Nephron progenitor cell (in vitro differentiated cells): Measurements from ENCODE around the gene MEAK7.
A peak's percentile ranks its signal among the peaks of the same experiment; 100 is the strongest.

Experiments
- DNase-seq: peaks from one replicate; pipeline ENCODE4 v3.0.0; 2021
- H3K27ac Mint-ChIP-seq: 2 replicates; pipeline ENCODE4 v1.8.0; 2021; ENCODE audit warnings: mild to moderate bottlenecking, moderate library complexity, mixed read lengths
- H3K27me3 Mint-ChIP-seq: 2 replicates; pipeline ENCODE4 v1.8.0; 2021; ENCODE audit warnings: mild to moderate bottlenecking, low read depth, mixed read lengths; ENCODE audit not compliant: poor library complexity
- H3K36me3 Mint-ChIP-seq: 2 replicates; pipeline ENCODE4 v1.8.0; 2021; ENCODE audit warnings: low read depth, mixed read lengths
- H3K4me1 Mint-ChIP-seq: 2 replicates; pipeline ENCODE4 v1.8.0; 2021; ENCODE audit warnings: mixed read lengths
- H3K4me3 Mint-ChIP-seq: 2 replicates; pipeline ENCODE4 v1.8.0; 2021; ENCODE audit warnings: mild to moderate bottlenecking, moderate library complexity, mixed read lengths
- H3K9me3 Mint-ChIP-seq: 2 replicates; pipeline ENCODE4 v1.8.0; 2021; ENCODE audit warnings: mild to moderate bottlenecking, moderate library complexity, mixed read lengths
- CTCF ChIP-seq: fragments of 200-600 bp; sonication (generic); IDR thresholded peaks from 2 replicates; pipeline ENCODE4 v1.5.0; 2021; ENCODE audit warnings: antibody characterized with exemption

MEAK7 gene

GRCh38 chr16:84461029-84461412, 43.4 kb downstream of the MEAK7 start:
- Mint-ChIP-seq H3K4me1 (peaks cover 17% of the 10 kb centered on the region), H3K27me3 (peaks cover 3% of the 10 kb centered on the region), H3K4me3 (no peak overlapping the region), H3K36me3 (peaks cover 27% of the 10 kb centered on the region), H3K27ac (peak overlapping the region; percentile 96), H3K9me3 (peaks cover 13% of the 10 kb centered on the region)
- DNase-seq, result no peak
- TF ChIP-seq CTCF, result no peak

DNA sequence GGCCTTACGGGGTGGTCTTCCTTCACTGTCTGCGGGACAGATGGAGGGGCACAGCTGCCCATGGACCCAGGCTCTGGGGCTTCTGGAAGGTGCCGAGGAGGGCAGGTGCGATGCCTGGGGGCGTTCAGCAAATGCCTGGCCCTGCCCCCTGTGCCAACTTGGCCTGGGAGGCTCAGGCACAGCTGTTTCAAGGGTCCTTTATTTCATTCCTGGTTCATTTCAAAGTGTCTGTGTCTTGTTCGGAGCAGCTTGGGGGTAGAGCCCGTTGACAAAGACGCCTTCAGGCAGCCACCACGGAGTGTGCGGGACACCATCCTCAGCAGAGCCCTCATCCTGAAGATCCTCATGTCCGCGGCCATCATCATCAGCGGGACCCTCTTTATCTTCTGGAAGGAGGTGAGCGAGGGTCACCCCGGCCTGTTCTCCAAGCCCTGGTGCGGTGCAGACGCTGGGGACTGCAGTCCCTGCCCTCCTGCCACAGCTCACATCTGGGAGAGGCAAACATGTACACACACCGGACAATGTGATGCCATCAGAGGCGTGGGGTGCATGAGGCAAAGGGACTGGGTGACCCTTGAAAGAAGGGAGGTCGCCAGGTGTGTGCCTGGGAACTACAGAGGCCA, 43.9 kb downstream of the MEAK7 start:
- H3K27me3 Mint-ChIP-seq, result peaks cover 3% of the 10 kb centered on the region
- H3K36me3 Mint-ChIP-seq, result peaks cover 22% of the 10 kb centered on the region
- H3K9me3 Mint-ChIP-seq, result peaks cover 8% of the 10 kb centered on the region
- peak overlapping the region; percentile 74 for H3K27ac Mint-ChIP-seq
- DNase-seq, result no peak
- no peak overlapping the region for H3K4me3 Mint-ChIP-seq
- TF ChIP-seq CTCF, result no peak
- peaks cover 17% of the 10 kb centered on the region for H3K4me1 Mint-ChIP-seq

DNA sequence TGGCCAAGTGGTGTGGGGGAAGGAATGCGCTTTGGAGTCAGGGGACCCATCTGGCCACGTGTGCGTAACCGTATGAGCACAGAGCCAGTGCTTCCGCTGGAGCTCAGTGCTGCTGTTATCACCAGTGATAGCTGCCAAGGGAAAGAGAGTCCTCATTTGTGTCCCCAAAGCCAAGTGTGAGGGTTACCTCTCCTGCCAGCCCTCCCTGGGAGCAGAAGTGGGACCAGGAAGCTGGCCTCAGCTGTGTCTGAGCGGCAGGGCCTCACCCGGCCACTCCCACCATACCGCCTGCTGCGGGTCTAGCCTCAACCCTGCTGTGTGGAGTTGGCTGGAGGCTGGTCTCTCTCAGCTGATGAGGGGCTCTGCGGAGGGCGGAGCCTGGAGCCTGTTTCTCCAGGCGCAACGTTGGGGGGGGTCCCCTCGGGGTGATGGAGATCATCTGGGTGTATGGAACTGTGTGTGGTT, 44.5 kb downstream of the MEAK7 start:
- Mint-ChIP-seq H3K36me3 (peaks cover 18% of the 10 kb centered on the region), H3K27me3 (peaks cover under 1% of the 10 kb centered on the region), H3K4me1 (peaks cover 17% of the 10 kb centered on the region), H3K9me3 (peaks cover 7% of the 10 kb centered on the region), H3K4me3 (no peak overlapping the region), H3K27ac (no peak overlapping the region)
- no peak for DNase-seq
- TF ChIP-seq CTCF, result no peak

GRCh38 chr16:84459533-84459894, 44.9 kb downstream of the MEAK7 start:
- Mint-ChIP-seq H3K27me3 (no peaks in the 10 kb centered on the region), H3K9me3 (peaks cover 7% of the 10 kb centered on the region), H3K36me3 (peaks cover 13% of the 10 kb centered on the region), H3K4me3 (no peak overlapping the region), H3K27ac (no peak overlapping the region), H3K4me1 (peaks cover 17% of the 10 kb centered on the region)
- no peak for DNase-seq
- no peak for TF ChIP-seq CTCF

- peaks cover 14% of the 10 kb centered on the region for H3K4me1 Mint-ChIP-seq
- H3K27me3 Mint-ChIP-seq, result no peaks in the 10 kb centered on the region
- H3K4me3 Mint-ChIP-seq, result no peak overlapping the region
- no peak for DNase-seq
- no peak overlapping the region for H3K27ac Mint-ChIP-seq
- peaks cover 7% of the 10 kb centered on the region for H3K9me3 Mint-ChIP-seq
- H3K36me3 Mint-ChIP-seq, result peaks cover 9% of the 10 kb centered on the region
- no peak for TF ChIP-seq CTCF
Measured at GRCh38 chr16:84458606-84459532, 45.6 kb downstream of the MEAK7 start.
